Measurements from ENCODE around the gene INSM2.

INSM2 gene

GRCh38 chr14:35506927-35507326 lies 27.0 kb upstream of the INSM2 start:
- no peak for TF ChIP-seq CTCF (IDR thresholded peaks at IDR 0.05)

GRCh38 chr14:35509846-35510245 lies 24.1 kb upstream of the INSM2 start:
- TF ChIP-seq CTCF (IDR thresholded peaks at IDR 0.05), result no peak

GRCh38 chr14:35512765-35513164 lies 21.2 kb upstream of the INSM2 start:
- no peak for TF ChIP-seq CTCF (IDR thresholded peaks at IDR 0.05)

GRCh38 chr14:35515916-35516315 lies 18.0 kb upstream of the INSM2 start:
- TF ChIP-seq CTCF (IDR thresholded peaks at IDR 0.05), result no peak

- no peak for TF ChIP-seq CTCF (IDR thresholded peaks at IDR 0.05)
These were observed 14.0 kb upstream of the INSM2 start for GRCh38 chr14:35519986-35520385.

GRCh38 chr14:35525695-35526094 lies 8.3 kb upstream of the INSM2 start:
- no peak for TF ChIP-seq CTCF (IDR thresholded peaks at IDR 0.05)

GRCh38 chr14:35526962-35527361 lies 7.0 kb upstream of the INSM2 start:
- TF ChIP-seq CTCF (IDR thresholded peaks at IDR 0.05), result no peak

GRCh38 chr14:35531960-35532747 lies 1.8 kb upstream of the INSM2 start:
- TF ChIP-seq CTCF (IDR thresholded peaks at IDR 0.05), result no peak
